Muscle layer of colon (tissue), 2 donors: Measurements from ENCODE around the gene KLF12.
A peak's percentile ranks its signal among the peaks of the same experiment; 100 is the strongest.

ENCODE experiments used
- H3K27ac ChIP-seq: one replicate; pipeline ENCODE4 v1.7.0; 2013; ENCODE audit warnings: low read depth, mild to moderate bottlenecking, low read length, moderate library complexity
- H3K27me3 ChIP-seq, 2 donors: one replicate each; pipeline ENCODE4 v1.7.0; 2013; ENCODE audit warnings: low read length in 2 of 2, mild to moderate bottlenecking in 2 of 2; ENCODE audit not compliant: insufficient read depth in 2 of 2, control insufficient read depth in 1 of 2
- H3K36me3 ChIP-seq: one replicate; pipeline ENCODE4 v1.7.0; 2013; ENCODE audit warnings: mild to moderate bottlenecking, low read length; ENCODE audit not compliant: insufficient read depth
- H3K4me1 ChIP-seq: one replicate; pipeline ENCODE4 v1.7.0; 2013; ENCODE audit warnings: mild to moderate bottlenecking, low read length; ENCODE audit not compliant: insufficient read depth
- H3K4me3 ChIP-seq, 2 donors: one replicate each; pipeline ENCODE4 v1.7.0; 2013; ENCODE audit warnings: low read length in 2 of 2, low read depth in 1 of 2, mild to moderate bottlenecking in 1 of 2, moderate library complexity in 1 of 2
- H3K9ac ChIP-seq: one replicate; pipeline ENCODE4 v1.7.0; 2013; ENCODE audit warnings: low read length
- H3K9me3 ChIP-seq: one replicate; pipeline ENCODE4 v1.7.0; 2013; ENCODE audit warnings: mild to moderate bottlenecking, low read length
- donor health status: abdominal sarcoma.
- donor health status: Adenocarcinoma of cecum.

The KLF12 gene

DNA sequence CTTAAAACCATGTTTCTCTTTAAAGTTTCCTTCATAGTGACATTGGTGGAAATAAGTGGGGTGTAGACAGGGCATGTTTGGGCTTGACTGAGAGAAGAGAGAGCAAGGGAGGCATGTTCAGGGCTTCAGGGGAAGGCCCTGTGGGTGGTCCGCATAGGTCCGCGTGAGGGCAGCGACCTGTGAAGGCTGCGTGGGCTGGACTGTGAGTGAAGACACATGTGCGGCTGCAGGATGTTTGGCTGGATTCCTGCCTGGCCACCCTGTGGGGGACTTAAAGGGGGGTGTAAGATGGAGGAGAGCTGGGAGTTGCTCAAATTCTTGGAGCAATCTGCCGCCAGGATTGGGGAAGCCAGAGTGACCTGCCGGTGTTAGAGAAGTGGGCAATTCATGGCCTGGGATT lies 23.8 kb upstream of the KLF12 start:
- H3K36me3 ChIP-seq, result no peaks in the 10 kb centered on the region
- H3K4me3 ChIP-seq, result no peak overlapping the region
- no peak overlapping the region for H3K27ac ChIP-seq
- H3K27me3 ChIP-seq, result no peaks in the 10 kb centered on the region
- H3K9me3 ChIP-seq, result no peaks in the 10 kb centered on the region
- no peak overlapping the region for H3K9ac ChIP-seq
- no peaks in the 10 kb centered on the region for H3K4me1 ChIP-seq

DNA sequence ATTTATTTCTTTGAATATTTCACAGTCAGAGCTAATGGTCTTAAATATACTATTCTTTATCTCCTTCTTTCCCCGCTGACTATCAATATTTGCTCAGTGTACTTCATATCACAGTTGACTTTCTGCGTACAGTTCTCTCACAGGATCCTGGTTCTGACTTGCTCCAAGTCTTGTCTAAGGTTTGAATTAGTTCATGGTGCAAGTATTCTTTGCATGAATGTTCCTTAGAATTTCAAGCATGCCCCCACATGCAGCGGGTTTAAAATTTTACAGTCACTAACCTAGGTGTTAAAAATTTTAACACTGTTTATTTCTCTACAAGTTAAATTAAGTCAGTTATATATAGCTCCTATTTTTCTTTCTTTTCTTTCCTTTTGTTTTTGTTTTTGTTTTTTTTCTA lies 20.8 kb upstream of the KLF12 start:
- no peak overlapping the region for H3K4me3 ChIP-seq
- no peak overlapping the region for H3K27ac ChIP-seq
- no peaks in the 10 kb centered on the region for H3K27me3 ChIP-seq
- H3K4me1 ChIP-seq, result no peaks in the 10 kb centered on the region
- H3K9me3 ChIP-seq, result no peaks in the 10 kb centered on the region
- H3K9ac ChIP-seq, result no peak overlapping the region
- H3K36me3 ChIP-seq, result no peaks in the 10 kb centered on the region

DNA sequence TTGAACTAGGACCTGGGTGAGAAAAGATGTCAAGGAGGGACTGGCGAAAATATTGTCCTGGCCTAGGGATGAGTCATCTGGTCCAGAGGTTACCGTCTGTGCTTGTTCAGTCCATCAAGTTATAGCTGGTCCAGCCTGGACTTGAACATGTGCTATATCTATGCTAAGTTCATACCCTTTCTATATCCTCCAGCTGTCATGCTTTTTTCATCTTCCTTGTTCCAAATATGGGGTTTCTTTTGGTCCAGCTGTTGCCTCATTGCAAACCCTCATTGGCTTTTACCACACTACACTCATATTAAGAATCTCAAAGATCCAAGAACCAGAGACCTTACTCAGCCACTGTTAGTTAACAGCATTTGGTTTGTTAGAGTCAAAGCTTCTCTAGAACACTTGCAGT lies 19.1 kb upstream of the KLF12 start:
- no peak overlapping the region for H3K4me3 ChIP-seq
- H3K27ac ChIP-seq, result no peak overlapping the region
- H3K27me3 ChIP-seq, result no peaks in the 10 kb centered on the region
- no peaks in the 10 kb centered on the region for H3K36me3 ChIP-seq
- no peak overlapping the region for H3K9ac ChIP-seq
- H3K4me1 ChIP-seq, result no peaks in the 10 kb centered on the region
- H3K9me3 ChIP-seq, result no peaks in the 10 kb centered on the region

DNA sequence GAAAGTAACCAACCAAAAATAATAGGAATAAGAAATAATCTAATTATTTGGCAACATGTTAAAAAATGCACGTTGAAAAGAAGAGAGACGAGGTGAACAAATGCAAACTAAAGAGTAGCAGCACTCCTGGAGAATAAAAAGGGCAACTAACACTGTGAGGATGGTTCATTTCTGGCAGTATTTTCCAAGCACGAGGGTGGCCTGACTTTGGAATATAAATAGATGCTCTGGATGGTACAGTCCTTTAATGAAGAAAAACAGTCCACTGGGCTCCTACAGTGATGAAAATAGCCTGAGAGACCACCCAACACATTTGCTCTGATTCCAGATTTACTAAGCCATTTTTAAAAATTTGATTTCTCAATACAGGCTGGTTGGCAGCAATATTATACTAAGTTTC lies 17.7 kb upstream of the KLF12 start:
- no peak overlapping the region for H3K27ac ChIP-seq

DNA sequence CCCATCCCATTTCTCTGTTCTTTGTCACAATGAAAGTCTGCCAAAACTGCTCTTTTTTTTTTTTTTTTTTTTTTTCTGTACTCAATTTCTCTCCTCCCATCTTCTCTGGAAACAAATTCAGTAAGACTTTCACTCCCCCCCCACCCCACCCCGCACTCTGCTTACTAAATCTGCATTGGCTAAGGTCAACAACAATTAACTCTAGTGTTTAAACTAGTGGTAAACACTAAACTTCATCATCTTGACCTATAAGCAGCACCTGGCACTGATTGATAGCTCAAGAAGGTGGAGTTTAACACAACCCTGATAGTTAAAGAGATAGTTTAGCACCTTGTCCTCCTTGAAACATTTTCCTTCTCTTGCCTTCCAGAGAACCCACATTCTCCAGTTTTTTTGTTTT lies 14.1 kb upstream of the KLF12 start:
- Histone ChIP-seq H3K4me3 (no peak overlapping the region), H3K4me1 (no peaks in the 10 kb centered on the region), H3K9ac (no peak overlapping the region), H3K36me3 (no peaks in the 10 kb centered on the region), H3K9me3 (no peaks in the 10 kb centered on the region), H3K27ac (no peak overlapping the region), H3K27me3 (no peaks in the 10 kb centered on the region)

More for the DNA sequence above, 17.7 kb upstream of the KLF12 start:
- no peak overlapping the region for H3K9ac ChIP-seq
- no peaks in the 10 kb centered on the region for H3K36me3 ChIP-seq
- no peak overlapping the region for H3K4me3 ChIP-seq
- H3K4me1 ChIP-seq, result no peaks in the 10 kb centered on the region
- H3K27me3 ChIP-seq, result no peaks in the 10 kb centered on the region
- no peaks in the 10 kb centered on the region for H3K9me3 ChIP-seq

DNA sequence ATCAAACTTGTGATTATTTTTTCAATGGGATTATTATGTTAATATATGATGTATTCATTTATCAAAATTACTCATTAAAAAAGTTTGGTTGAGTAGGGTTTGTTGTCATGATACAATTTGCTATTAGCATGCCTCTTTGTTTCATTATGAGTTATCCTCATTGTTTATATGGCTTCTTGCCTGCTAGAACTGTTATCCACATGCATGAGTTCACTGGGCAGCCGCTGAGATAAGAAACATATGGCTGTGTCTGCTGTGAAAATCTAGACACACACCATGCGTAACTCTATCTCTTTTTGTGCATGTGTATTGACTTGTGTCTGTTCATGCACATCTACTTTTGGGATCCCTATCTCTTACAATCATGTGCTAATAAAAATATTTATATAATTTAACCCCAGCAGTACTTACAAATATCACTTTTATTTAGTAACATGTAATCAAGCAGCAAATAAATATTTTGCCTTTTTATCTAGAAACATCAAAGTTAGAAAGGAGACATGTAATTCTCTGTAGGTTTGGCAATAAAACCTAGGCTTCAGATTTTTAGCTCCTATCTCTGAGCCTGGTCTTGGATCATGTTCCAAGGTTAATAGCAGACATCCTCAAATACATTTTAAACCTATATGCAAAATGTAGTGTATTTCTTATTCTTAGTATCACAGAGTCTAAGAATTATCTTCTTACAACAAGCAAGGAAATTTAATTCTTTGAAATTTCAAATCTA lies 11.2 kb upstream of the KLF12 start:
- H3K27me3 ChIP-seq, result no peaks in the 10 kb centered on the region

DNA sequence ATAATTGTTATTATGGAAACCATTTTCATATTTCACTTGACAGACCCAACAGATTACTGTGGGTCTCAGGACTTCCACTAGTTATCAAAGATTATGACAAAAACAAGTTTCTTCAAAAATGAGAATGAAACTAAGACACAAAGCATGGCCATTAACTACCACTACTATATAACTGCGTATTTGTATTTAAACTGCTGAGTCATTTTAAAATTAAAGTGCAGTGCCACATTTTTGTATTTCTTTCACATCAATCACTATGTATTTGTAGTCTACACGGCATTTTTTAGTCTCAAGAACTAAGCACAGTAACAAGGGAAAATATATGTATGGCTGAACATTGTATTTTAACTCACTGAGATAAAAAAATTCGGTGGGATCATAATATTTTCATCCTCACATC lies 10.1 kb upstream of the KLF12 start:
- H3K9me3 ChIP-seq, result no peaks in the 10 kb centered on the region
- no peaks in the 10 kb centered on the region for H3K4me1 ChIP-seq
- no peak overlapping the region for H3K4me3 ChIP-seq
- no peak overlapping the region for H3K27ac ChIP-seq
- no peaks in the 10 kb centered on the region for H3K27me3 ChIP-seq
- no peak overlapping the region for H3K9ac ChIP-seq
- no peaks in the 10 kb centered on the region for H3K36me3 ChIP-seq

More for the DNA sequence above, 11.2 kb upstream of the KLF12 start:
- no peak overlapping the region for H3K4me3 ChIP-seq
- H3K36me3 ChIP-seq, result no peaks in the 10 kb centered on the region
- no peak overlapping the region for H3K27ac ChIP-seq
- H3K4me1 ChIP-seq, result no peaks in the 10 kb centered on the region
- H3K9ac ChIP-seq, result no peak overlapping the region
- H3K9me3 ChIP-seq, result no peaks in the 10 kb centered on the region

DNA sequence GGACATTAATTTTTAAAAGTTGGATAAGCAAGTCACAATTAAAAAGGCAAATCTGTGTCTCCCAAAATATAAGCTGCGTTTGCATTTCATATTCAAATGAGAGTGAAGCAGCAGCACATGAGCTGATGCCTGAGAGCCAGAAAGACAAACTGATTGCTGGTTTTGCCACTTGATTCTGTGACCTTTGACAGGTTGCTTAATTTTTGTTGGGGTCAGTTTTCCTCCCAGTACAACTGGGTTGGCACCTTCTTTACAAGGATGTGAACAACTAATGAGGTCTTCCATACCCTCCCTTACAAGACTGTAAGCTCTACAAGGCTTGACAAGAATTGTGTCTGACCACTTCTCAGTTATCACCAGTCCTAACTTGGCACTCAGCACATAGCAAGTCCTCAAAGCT lies 8.1 kb upstream of the KLF12 start:
- Histone ChIP-seq H3K9me3 (no peaks in the 10 kb centered on the region), H3K4me1 (no peaks in the 10 kb centered on the region), H3K36me3 (no peaks in the 10 kb centered on the region), H3K27me3 (no peaks in the 10 kb centered on the region), H3K9ac (no peak overlapping the region), H3K4me3 (no peak overlapping the region), H3K27ac (no peak overlapping the region)

DNA sequence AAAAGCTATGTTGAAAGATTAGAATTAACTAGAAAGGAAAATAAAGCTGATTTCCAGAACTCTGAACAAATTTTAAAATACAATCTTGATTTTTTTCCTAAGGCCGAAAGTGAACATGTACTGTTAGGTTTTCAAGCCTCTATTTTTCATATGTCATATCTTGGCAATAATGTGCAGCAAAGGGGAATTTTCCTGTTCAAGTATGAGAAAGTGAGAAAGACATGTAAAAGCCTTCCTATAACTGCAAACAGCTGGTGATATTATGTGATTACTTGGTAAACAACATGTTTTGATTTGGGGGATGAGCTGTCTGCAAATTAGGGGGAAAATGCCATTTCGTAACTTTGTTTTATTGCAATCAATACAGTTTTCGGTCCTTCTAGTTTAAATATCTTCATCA lies 4.0 kb upstream of the KLF12 start:
- H3K4me1 ChIP-seq, result peaks cover 6% of the 10 kb centered on the region
- H3K4me3 ChIP-seq, result no peak overlapping the region
- H3K27ac ChIP-seq, result no peak overlapping the region
- no peak overlapping the region for H3K9ac ChIP-seq
- H3K27me3 ChIP-seq, result no peaks in the 10 kb centered on the region
- H3K36me3 ChIP-seq, result no peaks in the 10 kb centered on the region
- H3K9me3 ChIP-seq, result no peaks in the 10 kb centered on the region

DNA sequence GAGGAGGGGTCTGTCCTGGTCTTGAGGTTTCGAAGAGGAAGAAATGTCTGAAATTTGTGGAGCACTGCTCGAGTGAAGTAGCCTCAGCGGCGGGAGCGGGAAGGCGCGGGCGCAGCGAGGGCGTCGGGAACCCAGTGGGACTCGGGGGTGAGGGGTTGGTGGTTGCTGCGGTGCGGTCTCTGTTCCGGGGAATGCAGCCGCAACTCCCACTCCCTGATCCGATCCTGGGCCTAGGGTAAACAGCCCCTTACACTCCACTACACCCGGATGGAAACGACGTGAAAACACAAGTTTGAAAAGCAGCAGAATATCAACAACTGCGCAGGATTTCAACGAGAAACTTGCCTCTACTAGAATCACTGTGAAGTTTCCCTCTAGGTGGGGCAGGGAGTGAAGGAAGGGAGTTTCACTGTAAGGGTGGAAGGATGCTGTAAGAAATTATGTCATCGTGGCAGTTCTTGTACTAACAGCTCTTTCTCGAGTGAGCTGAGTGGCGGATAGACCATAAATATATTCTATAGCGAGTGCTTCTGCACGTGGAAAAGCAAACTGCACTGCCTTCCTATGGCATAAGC lies 2.0 kb upstream of the KLF12 start:
- Histone ChIP-seq H3K9ac (peak overlapping the region; percentile 76), H3K4me3 (peak overlapping the region; percentile 78 to 96), H3K4me1 (peaks cover 9% of the 10 kb centered on the region), H3K27ac (peak overlapping the region; percentile 92), H3K36me3 (no peaks in the 10 kb centered on the region), H3K9me3 (no peaks in the 10 kb centered on the region), H3K27me3 (no peaks in the 10 kb centered on the region)

DNA sequence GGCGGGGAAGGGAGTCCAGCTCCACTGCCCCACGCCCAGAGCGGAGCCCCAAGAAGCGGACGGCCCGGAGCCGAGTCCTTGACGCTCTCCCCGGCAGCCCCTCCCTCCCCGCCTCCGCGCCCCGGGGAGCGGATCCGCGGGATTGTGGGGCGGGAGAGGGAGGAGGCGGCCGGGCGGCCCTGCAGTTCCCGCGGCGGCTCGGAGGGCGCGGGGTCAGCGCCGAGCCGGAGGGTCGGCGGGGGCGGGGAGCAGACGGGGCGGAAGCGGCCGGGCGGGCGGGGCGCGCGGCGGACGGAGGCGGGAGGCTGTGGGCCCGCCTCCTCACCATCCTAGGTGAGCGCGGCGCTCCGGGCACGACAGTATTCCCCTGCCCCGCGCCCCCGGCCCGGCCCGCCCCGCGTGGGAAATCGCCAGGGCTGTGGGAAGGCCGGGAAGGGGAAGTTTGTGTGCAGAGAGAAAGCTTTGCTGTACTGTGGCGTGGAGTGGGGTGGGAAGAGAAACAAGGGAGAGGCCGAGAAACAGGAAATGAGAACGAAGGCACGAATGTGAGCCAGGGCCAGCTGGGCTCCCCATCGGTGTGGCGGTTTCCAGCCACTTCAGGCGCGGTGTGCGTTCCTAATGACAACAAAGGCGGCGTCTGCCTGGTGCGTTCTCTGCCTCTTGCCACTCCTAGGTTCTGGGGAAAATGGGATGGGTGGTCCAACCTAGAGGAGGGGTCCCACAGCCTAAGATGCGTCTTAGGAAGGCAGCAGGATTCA lies 1.3 kb upstream of the KLF12 start:
- H3K36me3 ChIP-seq, result no peaks in the 10 kb centered on the region
- peaks cover 14% of the 10 kb centered on the region for H3K4me1 ChIP-seq
- peak overlapping the region; percentile 78 to 96 for H3K4me3 ChIP-seq
- H3K9me3 ChIP-seq, result no peaks in the 10 kb centered on the region
- peak overlapping the region; percentile 76 for H3K9ac ChIP-seq
- H3K27ac ChIP-seq, result peak overlapping the region; percentile 92
- no peaks in the 10 kb centered on the region for H3K27me3 ChIP-seq
